Caco-2 (cell line): ENCODE results near the gene MAN1A1. TPM values are rescaled to one million over a fixed set of nuclear protein-coding genes. Genes with fewer than 3 reads are reported as not detected.

Source experiments
- BruUV-seq: library from RNA; stranded (reverse); fragments of 400-500 nt; replicated peaks from 2 replicates; lab custom pipeline; 2021; lab: Mats Ljungman, UMichigan
- CTCF ChIA-PET: fragments of 300-600 bp; sonication (Branson Sonifier 250); formaldehyde crosslinking; loops from one replicate; lab custom pipeline; 2022; ENCODE audit warnings: antibody characterized with exemption; lab: Charles Lee
- POLR2A ChIA-PET: fragments of 300-600 bp; sonication (Branson Sonifier 250); formaldehyde crosslinking; loops from one replicate; lab custom pipeline; 2022; ENCODE audit warnings: antibody characterized with exemption; lab: Charles Lee
- DNase-seq, 2 experiments: peaks; one replicate each; pipeline versions ENCODE4 v3.0.0 to v3.0.0-alpha.2; 2020 to 2022
- H3K27me3 ChIP-seq: replicated peaks from 2 replicates; pipeline ENCODE4 v1.6.0; 2011; ENCODE audit warnings: low read length; ENCODE audit not compliant: control insufficient read depth, insufficient read depth
- H3K36me3 ChIP-seq: 2 replicates; pipeline ENCODE4 v1.5.1; 2011; ENCODE audit warnings: low read length; ENCODE audit not compliant: control insufficient read depth, insufficient read depth
- H3K4me1 ChIP-seq: fragments of 250-450 bp; sonication (Bioruptor Pico); 2 replicates; pipeline ENCODE4 v1.5.1; 2020; ENCODE audit warnings: mild to moderate bottlenecking
- H3K4me3 ChIP-seq: 2 replicates; pipeline ENCODE4 v1.5.1; 2011; ENCODE audit warnings: low read depth, mild to moderate bottlenecking, control low read depth, low read length
- H3K9me3 ChIP-seq: fragments of 250-450 bp; sonication (Bioruptor Pico); 2 replicates; pipeline ENCODE4 v1.5.1; 2020; ENCODE audit warnings: mild to moderate bottlenecking, moderate library complexity
- H3K27ac Mint-ChIP-seq: one replicate; pipeline ENCODE4 v1.8.0; 2022; ENCODE audit warnings: mixed read lengths; ENCODE audit not compliant: unreplicated experiment
- H3K27me3 Mint-ChIP-seq: one replicate; pipeline ENCODE4 v1.8.0; 2022; ENCODE audit warnings: mixed read lengths; ENCODE audit not compliant: insufficient read depth, unreplicated experiment
- H3K36me3 Mint-ChIP-seq: one replicate; pipeline ENCODE4 v1.8.0; 2022; ENCODE audit warnings: mild to moderate bottlenecking, mixed read lengths; ENCODE audit not compliant: insufficient read depth, unreplicated experiment
- H3K4me1 Mint-ChIP-seq: one replicate; pipeline ENCODE4 v1.8.0; 2022; ENCODE audit warnings: low read depth, mixed read lengths; ENCODE audit not compliant: unreplicated experiment
- H3K4me3 Mint-ChIP-seq: one replicate; pipeline ENCODE4 v1.8.0; 2022; ENCODE audit warnings: mild to moderate bottlenecking, moderate library complexity, mixed read lengths; ENCODE audit not compliant: unreplicated experiment
- H3K9me3 Mint-ChIP-seq: one replicate; pipeline ENCODE4 v1.8.0; 2022; ENCODE audit warnings: mixed read lengths; ENCODE audit not compliant: unreplicated experiment
- CTCF ChIP-seq, 2 experiments: fragments of 200-600 bp in 1 of 2; IDR thresholded peaks; 1 replicate in 1 of 2; 2 replicates in 1 of 2; pipeline versions ENCODE4 v1.5.1 to v1.8.0; 2011 to 2022; ENCODE audit warnings: antibody characterized with exemption in 1 of 2, control low read depth in 1 of 2, inconsistent platforms in 1 of 2, low read depth in 1 of 2, low read length in 1 of 2, mild to moderate bottlenecking in 1 of 2, moderate library complexity in 1 of 2; ENCODE audit not compliant: insufficient read depth in 1 of 2, severe bottlenecking in 1 of 2, unreplicated experiment in 1 of 2
- intact Hi-C: fragments of 100-400 bp; cut with micrococcal nuclease; formaldehyde crosslinking; loops from one replicate; pipeline ENCODE4 v1.10.0; 2022; ENCODE audit not compliant: unreplicated experiment
- total RNA-seq: library from RNA; stranded (reverse); gene quantifications from 2 replicates; pipeline ENCODE4 v1.2.3, GENCODE V29; 2022

Gene MAN1A1
- total RNA-seq, 1 experiment from 2014 or later: 28.7 TPM

- H3K4me3 Mint-ChIP-seq: no peak overlapping the region
- no peaks in the 10 kb centered on the region; the same call in 1 of the 2 replicates for H3K4me1 ChIP-seq
- H3K36me3 ChIP-seq: peaks cover 1% of the 10 kb centered on the region; the same call in 1 of the 2 replicates
- no peak for TF ChIP-seq CTCF (IDR thresholded peaks at IDR 0.05; ENCODE audit: insufficient read depth in 1 of 2, low read depth in 1 of 2, low read length in 1 of 2, severe bottlenecking in 1 of 2, unreplicated experiment in 1 of 2)
- H3K27me3 ChIP-seq: no peaks in the 10 kb centered on the region
- CTCF ChIA-PET: no interaction called here
- BruUV-seq: no TSS peak
- DNase-seq: no peak
- intact Hi-C loops: no loop called here
- no peaks in the 10 kb centered on the region for H3K36me3 Mint-ChIP-seq
- no peaks in the 10 kb centered on the region for H3K27me3 Mint-ChIP-seq
- no peak overlapping the region for H3K27ac Mint-ChIP-seq
- peaks cover 6% of the 10 kb centered on the region; the same call in 1 of the 2 replicates for H3K9me3 ChIP-seq
- H3K4me1 Mint-ChIP-seq: peaks cover 12% of the 10 kb centered on the region
- H3K9me3 Mint-ChIP-seq: no peaks in the 10 kb centered on the region
- H3K4me3 ChIP-seq: no peak overlapping the region
- POLR2A ChIA-PET: no interaction called here
These were observed 188.1 kb downstream of the MAN1A1 start for GRCh38 chr6:119161438-119161837.

GRCh38 chr6:119160911-119161310 is 188.7 kb downstream of the MAN1A1 start:
- no peaks in the 10 kb centered on the region for H3K36me3 Mint-ChIP-seq
- H3K36me3 ChIP-seq: peaks cover 1% of the 10 kb centered on the region; the same call in 1 of the 2 replicates
- H3K4me1 Mint-ChIP-seq: peaks cover 12% of the 10 kb centered on the region
- ChIA-PET CTCF (no interaction called here), POLR2A (no interaction called here)
- intact Hi-C loops: no loop called here
- H3K4me3 Mint-ChIP-seq: no peak overlapping the region
- no peaks in the 10 kb centered on the region for H3K27me3 ChIP-seq
- no peaks in the 10 kb centered on the region for H3K9me3 Mint-ChIP-seq
- H3K9me3 ChIP-seq: peaks cover 6% of the 10 kb centered on the region; the same call in 1 of the 2 replicates
- BruUV-seq: no TSS peak
- no peaks in the 10 kb centered on the region; the same call in 1 of the 2 replicates for H3K4me1 ChIP-seq
- H3K27me3 Mint-ChIP-seq: no peaks in the 10 kb centered on the region
- no peak for DNase-seq
- no peak overlapping the region for H3K27ac Mint-ChIP-seq
- TF ChIP-seq CTCF (IDR thresholded peaks at IDR 0.05; ENCODE audit: insufficient read depth in 1 of 2, low read depth in 1 of 2, low read length in 1 of 2, severe bottlenecking in 1 of 2, unreplicated experiment in 1 of 2): no peak
- no peak overlapping the region for H3K4me3 ChIP-seq

DNA sequence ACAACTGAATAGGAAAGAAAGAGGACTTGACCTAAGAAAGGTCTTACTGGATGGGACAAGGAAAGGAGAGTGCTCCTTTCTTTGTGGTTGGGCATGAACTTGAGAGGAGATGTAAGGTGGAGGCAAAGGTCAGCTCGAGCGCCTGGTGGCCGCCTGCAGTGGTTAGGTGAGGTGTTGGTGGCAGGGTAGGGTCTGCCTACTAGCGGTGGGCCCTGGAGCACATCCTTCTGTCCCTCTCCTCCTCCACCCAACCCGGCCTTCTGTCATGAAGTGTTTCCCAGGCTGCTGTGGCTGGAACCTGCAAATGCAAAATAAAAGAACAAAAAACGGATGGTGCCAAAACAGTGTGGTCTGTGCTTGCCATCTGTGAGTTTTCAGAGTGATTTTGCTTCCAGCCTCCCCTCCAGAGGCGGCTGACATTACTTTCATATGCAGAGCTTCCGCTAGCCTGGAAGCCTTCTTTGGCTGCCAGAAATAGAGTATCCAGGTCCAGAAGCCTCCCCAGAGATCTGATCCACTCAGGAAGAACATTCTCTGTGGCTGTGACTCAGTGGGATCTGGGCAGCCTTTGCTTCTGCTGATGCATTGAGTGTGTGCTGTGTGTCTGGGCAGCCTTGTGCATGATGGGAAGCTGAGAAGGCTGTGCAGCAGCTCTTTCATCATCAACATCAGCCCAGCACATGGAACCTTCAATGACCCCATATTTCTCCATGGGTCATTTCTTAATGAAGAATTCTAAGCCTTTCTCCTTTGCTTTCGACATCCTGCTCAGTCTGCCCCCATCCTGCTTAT is 191.3 kb downstream of the MAN1A1 start:
- Histone ChIP-seq H3K36me3 (peaks cover 1% of the 10 kb centered on the region; the same call in 1 of the 2 replicates), H3K4me1 (no peaks in the 10 kb centered on the region; the same call in 1 of the 2 replicates), H3K9me3 (no peaks in the 10 kb centered on the region), H3K27me3 (no peaks in the 10 kb centered on the region), H3K4me3 (no peak overlapping the region)
- ChIA-PET POLR2A (no interaction called here), CTCF (no interaction called here)
- no TSS peak for BruUV-seq
- intact Hi-C loops: no loop called here
- Mint-ChIP-seq H3K36me3 (no peaks in the 10 kb centered on the region), H3K4me3 (no peak overlapping the region), H3K27ac (no peak overlapping the region), H3K27me3 (no peaks in the 10 kb centered on the region), H3K4me1 (no peaks in the 10 kb centered on the region), H3K9me3 (no peaks in the 10 kb centered on the region)
- no peak for DNase-seq
- TF ChIP-seq CTCF (IDR thresholded peaks at IDR 0.05; ENCODE audit: insufficient read depth in 1 of 2, low read depth in 1 of 2, low read length in 1 of 2, severe bottlenecking in 1 of 2, unreplicated experiment in 1 of 2): no peak
